ENCODE results near the gene KLK13. TPM values are rescaled to one million over a fixed set of nuclear protein-coding genes. Genes with fewer than 3 reads are reported as not detected.

KLK13 gene
- total and polyA plus RNA-seq, 4 experiments from 2014 or later, result not detected

GRCh38 chr19:51022526-51022925, 42.4 kb downstream of the KLK13 start:
- Histone ChIP-seq H3K4me1 (ENCODE audit: insufficient read depth, low read length) (no peaks in the 10 kb centered on the region), H3K27me3 (ENCODE audit: insufficient read depth, low read length) (peaks cover 6% of the 10 kb centered on the region), H3K36me3 (ENCODE audit: insufficient read depth, low read length) (no peaks in the 10 kb centered on the region), H3K4me3 (ENCODE audit: low read length in 2 of 2) (no peak overlapping the region), H3K27ac (ENCODE audit: low read depth, low read length) (no peak overlapping the region), H3K9me3 (ENCODE audit: control insufficient read depth in 1 of 2, low read length in 2 of 2) (no peaks in the 10 kb centered on the region)
- Mint-ChIP-seq H3K27ac (no peak overlapping the region), H3K4me1 (peaks cover 7 to 18% (median 8%) of the 10 kb centered on the region in 4 donors), H3K27me3 (peaks cover 27 to 34% of the 10 kb centered on the region in 2 donors), H3K9me3 (peaks cover 0 to 6% (median 0%) of the 10 kb centered on the region in 8 donors), H3K36me3 (no peaks in the 10 kb centered on the region), H3K4me3 (no peak overlapping the region)
- no peak for DNase-seq
- POLR2A ChIA-PET (ENCODE audit: partially characterized antibody), result no interaction called here
- CTCF ChIA-PET (ENCODE audit: partially characterized antibody), result no interaction called here
- intact Hi-C loops (cut with micrococcal nuclease), result no loop called here

GRCh38 chr19:51020988-51021651, 43.8 kb downstream of the KLK13 start:
- ChIA-PET POLR2A (ENCODE audit: partially characterized antibody) (no interaction called here), CTCF (ENCODE audit: partially characterized antibody) (interaction anchor here (0.8 to 1.6 kb wide), 3 partner anchors 18 to 75 kb away, joined by 3 to 6 read pairs (median 3); no protein-coding TSS in a partner anchor)
- DNase-seq, result peak in 4 of 5 donors; percentile 8 to 20 (median 13)

GRCh38 chr19:51019544-51019925, 45.4 kb downstream of the KLK13 start, which contains the start of gene KLK10:
Gene KLK10, minus strand, starts transcription at chr19:51019709. Its CDS starts 579 bp downstream, at chr19:51019130.
- H3K4me1 Mint-ChIP-seq, result peaks cover 7 to 24% (median 11%) of the 10 kb centered on the region in 4 donors
- CTCF ChIA-PET (ENCODE audit: partially characterized antibody), result no interaction called here
- peaks cover 0 to 7% (median 0%) of the 10 kb centered on the region in 8 donors for H3K9me3 Mint-ChIP-seq
- no peaks in the 10 kb centered on the region for H3K9me3 ChIP-seq (ENCODE audit: control insufficient read depth in 1 of 2, low read length in 2 of 2)
- peaks cover 36 to 43% of the 10 kb centered on the region in 2 donors for H3K27me3 Mint-ChIP-seq
- peak within 1 kb of the TSS in 1 of 7 donors; percentile 41 for H3K27ac Mint-ChIP-seq
- no peaks in the 10 kb centered on the region for H3K36me3 Mint-ChIP-seq
- no peaks in the 10 kb centered on the region for H3K4me1 ChIP-seq (ENCODE audit: insufficient read depth, low read length)
- H3K4me3 ChIP-seq (ENCODE audit: low read length in 2 of 2), result no peak within 1 kb of the TSS
- POLR2A ChIA-PET (ENCODE audit: partially characterized antibody), result no interaction called here
- H3K36me3 ChIP-seq (ENCODE audit: insufficient read depth, low read length), result no peaks in the 10 kb centered on the region
- H3K27me3 ChIP-seq (ENCODE audit: insufficient read depth, low read length), result peaks cover 14% of the 10 kb centered on the region
- intact Hi-C loops (cut with micrococcal nuclease), result no loop called here
- H3K27ac ChIP-seq (ENCODE audit: low read depth, low read length), result no peak within 1 kb of the TSS
- peak within 1 kb of the TSS in 5 of 8 donors; percentile 15 to 81 (median 52) for H3K4me3 Mint-ChIP-seq
- no peak for DNase-seq

More at GRCh38 chr19:51020988-51021651, 43.8 kb downstream of the KLK13 start:
- Histone ChIP-seq H3K36me3 (ENCODE audit: insufficient read depth, low read length) (no peaks in the 10 kb centered on the region), H3K4me1 (ENCODE audit: insufficient read depth, low read length) (no peaks in the 10 kb centered on the region), H3K9me3 (ENCODE audit: control insufficient read depth in 1 of 2, low read length in 2 of 2) (no peaks in the 10 kb centered on the region), H3K4me3 (ENCODE audit: low read length in 2 of 2) (no peak overlapping the region), H3K27ac (ENCODE audit: low read depth, low read length) (no peak overlapping the region), H3K27me3 (ENCODE audit: insufficient read depth, low read length) (peaks cover 14% of the 10 kb centered on the region)
- H3K27ac Mint-ChIP-seq, result no peak overlapping the region
- intact Hi-C loops (cut with micrococcal nuclease), result loop anchor here (2.0 kb wide), 1 partner anchor 76 kb away; no protein-coding TSS in a partner anchor
- peaks cover 33 to 35% of the 10 kb centered on the region in 2 donors for H3K27me3 Mint-ChIP-seq
- no peak overlapping the region for H3K4me3 Mint-ChIP-seq
- peaks cover 0 to 6% (median 0%) of the 10 kb centered on the region in 8 donors for H3K9me3 Mint-ChIP-seq
- H3K36me3 Mint-ChIP-seq, result no peaks in the 10 kb centered on the region
- H3K4me1 Mint-ChIP-seq, result peaks cover 7 to 24% (median 11%) of the 10 kb centered on the region in 4 donors

- Mint-ChIP-seq H3K4me3 (peak overlapping the region in 5 of 8 donors; percentile 15 to 81 (median 52)), H3K4me1 (peaks cover 7 to 24% (median 11%) of the 10 kb centered on the region in 4 donors), H3K27me3 (peaks cover 41 to 49% of the 10 kb centered on the region in 2 donors), H3K9me3 (peaks cover 0 to 7% (median 0%) of the 10 kb centered on the region in 8 donors), H3K27ac (no peak overlapping the region), H3K36me3 (no peaks in the 10 kb centered on the region)
- intact Hi-C loops (cut with micrococcal nuclease), result no loop called here
- H3K27me3 ChIP-seq (ENCODE audit: insufficient read depth, low read length), result peaks cover 14% of the 10 kb centered on the region
- POLR2A ChIA-PET (ENCODE audit: partially characterized antibody), result no interaction called here
- H3K4me1 ChIP-seq (ENCODE audit: insufficient read depth, low read length), result no peaks in the 10 kb centered on the region
- no peaks in the 10 kb centered on the region for H3K36me3 ChIP-seq (ENCODE audit: insufficient read depth, low read length)
- no peak overlapping the region for H3K4me3 ChIP-seq (ENCODE audit: low read length in 2 of 2)
- no peak for DNase-seq
- H3K9me3 ChIP-seq (ENCODE audit: control insufficient read depth in 1 of 2, low read length in 2 of 2), result no peaks in the 10 kb centered on the region
- CTCF ChIA-PET (ENCODE audit: partially characterized antibody), result no interaction called here
- no peak overlapping the region for H3K27ac ChIP-seq (ENCODE audit: low read depth, low read length)
These were observed 45.9 kb downstream of the KLK13 start for GRCh38 chr19:51018745-51019543.

- H3K27ac ChIP-seq (ENCODE audit: low read depth, low read length), result no peak overlapping the region
- DNase-seq, result peak in 1 of 5 donors; percentile 15
- Mint-ChIP-seq H3K27me3 (peaks cover 43 to 57% of the 10 kb centered on the region in 2 donors), H3K4me1 (peaks cover 7 to 24% (median 11%) of the 10 kb centered on the region in 4 donors), H3K36me3 (no peaks in the 10 kb centered on the region), H3K4me3 (peak overlapping the region in 3 of 8 donors; percentile 29 to 64 (median 63)), H3K27ac (peak overlapping the region in 1 of 7 donors; percentile 65), H3K9me3 (peaks cover 0 to 7% (median 0%) of the 10 kb centered on the region in 8 donors)
- ChIA-PET POLR2A (ENCODE audit: partially characterized antibody) (no interaction called here), CTCF (ENCODE audit: partially characterized antibody) (no interaction called here)
- H3K4me3 ChIP-seq (ENCODE audit: low read length in 2 of 2), result no peak overlapping the region
- intact Hi-C loops (cut with micrococcal nuclease), result no loop called here
- H3K27me3 ChIP-seq (ENCODE audit: insufficient read depth, low read length), result peaks cover 19% of the 10 kb centered on the region
- no peaks in the 10 kb centered on the region for H3K36me3 ChIP-seq (ENCODE audit: insufficient read depth, low read length)
- H3K4me1 ChIP-seq (ENCODE audit: insufficient read depth, low read length), result no peaks in the 10 kb centered on the region
- no peaks in the 10 kb centered on the region for H3K9me3 ChIP-seq (ENCODE audit: control insufficient read depth in 1 of 2, low read length in 2 of 2)
These were observed 47.9 kb downstream of the KLK13 start for GRCh38 chr19:51016798-51017683.

GRCh38 chr19:51015691-51016267, 49.1 kb downstream of the KLK13 start:
- intact Hi-C loops (cut with micrococcal nuclease), result no loop called here
- Mint-ChIP-seq H3K4me3 (peak overlapping the region in 1 of 8 donors; percentile 13), H3K4me1 (peaks cover 6 to 24% (median 8%) of the 10 kb centered on the region in 4 donors), H3K9me3 (peaks cover 0 to 7% (median under 1%) of the 10 kb centered on the region in 8 donors), H3K27ac (no peak overlapping the region), H3K36me3 (no peaks in the 10 kb centered on the region), H3K27me3 (peaks cover 43 to 53% of the 10 kb centered on the region in 2 donors)
- no peak overlapping the region for H3K27ac ChIP-seq (ENCODE audit: low read depth, low read length)
- peaks cover 19% of the 10 kb centered on the region for H3K27me3 ChIP-seq (ENCODE audit: insufficient read depth, low read length)
- ChIA-PET CTCF (ENCODE audit: partially characterized antibody) (no interaction called here), POLR2A (ENCODE audit: partially characterized antibody) (no interaction called here)
- H3K9me3 ChIP-seq (ENCODE audit: control insufficient read depth in 1 of 2, low read length in 2 of 2), result no peaks in the 10 kb centered on the region
- H3K4me1 ChIP-seq (ENCODE audit: insufficient read depth, low read length), result no peaks in the 10 kb centered on the region
- no peak overlapping the region for H3K4me3 ChIP-seq (ENCODE audit: low read length in 2 of 2)
- DNase-seq, result no peak
- no peaks in the 10 kb centered on the region for H3K36me3 ChIP-seq (ENCODE audit: insufficient read depth, low read length)
